Fibroblast of lung (primary cell): ENCODE results near the gene PRRX2.

ENCODE experiments used
- CTCF ChIP-seq, 2 donors: IDR thresholded peaks in 1 of 2; conservative IDR thresholded peaks in 1 of 2; 1 replicate in 1 of 2; 2 replicates in 1 of 2; pipeline ENCODE4 v1.5.1; 2011 to 2012; ENCODE audit warnings: low read length in 2 of 2, control low read depth in 1 of 2, inconsistent platforms in 1 of 2, low read depth in 1 of 2, mild to moderate bottlenecking in 1 of 2
- EZH2 ChIP-seq: IDR thresholded peaks from 2 replicates; pipeline ENCODE4 v1.5.1; 2012; ENCODE audit warnings: low read length, control low read depth, mild to moderate bottlenecking; ENCODE audit errors: missing control alignments

GRCh38 chr9:129752900-129753729 is 87.7 kb downstream of the PRRX2 start, which contains the start of gene PTGES:
- TF ChIP-seq CTCF (conservative IDR thresholded peaks at IDR 0.05 in 1 of 2, IDR thresholded peaks at IDR 0.05 in 1 of 2; ENCODE audit: low read depth in 1 of 2, low read length in 2 of 2) (no peak), EZH2 (no peak)
